ENCODE results near the gene MAP2K1. TPM values are rescaled to one million over a fixed set of nuclear protein-coding genes. Genes with fewer than 3 reads are reported as not detected.

The MAP2K1 gene
- total and polyA plus RNA-seq, 4 donors, result 14.3 to 30.2 (median 24.4) TPM

DNA sequence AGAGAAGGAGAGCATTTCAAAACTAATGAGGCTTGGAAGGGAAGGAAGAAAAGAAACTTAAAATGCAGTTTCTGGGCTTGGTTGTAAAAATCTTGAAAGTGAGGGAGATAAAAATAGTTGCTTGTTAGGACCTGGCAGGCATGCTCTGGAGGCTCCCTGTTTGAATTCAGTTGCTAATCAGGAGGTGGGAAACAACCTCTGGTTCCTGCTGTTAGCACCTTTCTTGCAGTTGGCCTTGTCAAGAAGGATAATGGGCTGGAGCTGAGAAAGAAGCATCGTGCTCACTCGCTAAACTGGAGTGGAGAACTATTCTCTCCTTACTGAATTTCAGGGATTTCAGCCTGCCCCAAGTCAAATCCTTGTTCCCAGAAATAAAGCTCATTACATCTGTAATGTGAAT lies 87.4 kb downstream of the MAP2K1 start (continued):
- TF ChIP-seq REST (IDR thresholded peaks at IDR 0.05) (no peak), YY1 (IDR thresholded peaks at IDR 0.05) (no peak), JUND (IDR thresholded peaks at IDR 0.05) (no peak), RAD21 (IDR thresholded peaks at IDR 0.05) (no peak), HNF4A (conservative IDR thresholded peaks at IDR 0.05) (no peak)
- TF ChIP-seq, protein P1, sequence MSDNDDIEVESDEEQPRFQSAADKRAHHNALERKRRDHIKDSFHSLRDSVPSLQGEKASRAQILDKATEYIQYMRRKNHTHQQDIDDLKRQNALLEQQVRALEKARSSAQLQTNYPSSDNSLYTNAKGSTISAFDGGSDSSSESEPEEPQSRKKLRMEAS (IDR thresholded peaks at IDR 0.05), result no peak

DNA sequence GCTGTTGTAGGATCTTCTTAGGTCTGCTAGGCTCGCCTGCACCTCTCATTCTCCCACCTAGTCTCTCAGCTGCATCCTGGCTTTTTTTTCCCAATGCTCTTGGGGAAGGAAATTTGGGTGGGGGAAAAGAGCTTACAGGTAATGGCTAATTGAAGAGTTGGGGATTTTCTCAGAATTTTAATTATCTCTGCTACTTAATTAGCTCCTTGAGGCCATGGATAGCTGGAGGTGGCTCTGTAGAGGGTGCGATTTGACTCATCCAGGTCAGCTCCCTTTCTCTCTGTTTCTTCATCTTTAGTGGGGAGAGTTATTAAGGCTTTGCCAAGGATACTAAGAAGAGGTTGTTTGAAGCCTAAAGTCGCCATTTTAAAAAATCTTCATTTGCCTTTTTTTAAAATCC lies 88.3 kb downstream of the MAP2K1 start:
- WGBS, result 98% methylated on average over 3 of the region's 3 CpGs
- DNase-seq (ENCODE audit: low spot score), result no peak
- H3K4me1 ChIP-seq (ENCODE audit: control insufficient read depth in 4 of 4, insufficient read depth in 4 of 4, low read length in 3 of 4), result peaks cover 0 to 4% (median 2%) of the 10 kb centered on the region in 4 donors
- H3K4me3 ChIP-seq (ENCODE audit: low read depth in 1 of 3, low read length in 3 of 3), result no peak overlapping the region
- no peaks in the 10 kb centered on the region for H3K36me3 ChIP-seq (ENCODE audit: control insufficient read depth in 4 of 4, insufficient read depth in 3 of 4, low read depth in 1 of 4, low read length in 3 of 4)
- no peaks in the 10 kb centered on the region for H3K27me3 ChIP-seq (ENCODE audit: control insufficient read depth in 4 of 4, insufficient read depth in 4 of 4, low read length in 3 of 4)
- no peak overlapping the region for H3K9ac ChIP-seq (ENCODE audit: low read depth in 1 of 2, low read length in 2 of 2)
- H3K9me3 ChIP-seq (ENCODE audit: control insufficient read depth in 4 of 4, low read length in 3 of 4), result no peaks in the 10 kb centered on the region
- H3K27ac ChIP-seq (ENCODE audit: low read depth in 1 of 2, low read length in 2 of 2), result no peak overlapping the region
- TF ChIP-seq HNF4G (IDR thresholded peaks at IDR 0.05) (no peak), HNF4A (conservative IDR thresholded peaks at IDR 0.05) (no peak), JUND (IDR thresholded peaks at IDR 0.05) (no peak), REST (IDR thresholded peaks at IDR 0.05) (no peak), EGR1 (IDR thresholded peaks at IDR 0.05; ENCODE audit: low read depth in 2 of 2) (no peak), SP1 (IDR thresholded peaks at IDR 0.05) (no peak), TAF1 (conservative IDR thresholded peaks at IDR 0.05) (no peak), NR2F2 (IDR thresholded peaks at IDR 0.05) (no peak), YY1 (IDR thresholded peaks at IDR 0.05) (no peak), GABPA (IDR thresholded peaks at IDR 0.05 in 1 of 2, conservative IDR thresholded peaks at IDR 0.05 in 1 of 2) (no peak), RXRA (IDR thresholded peaks at IDR 0.05) (no peak)
- TF ChIP-seq, protein P2, sequence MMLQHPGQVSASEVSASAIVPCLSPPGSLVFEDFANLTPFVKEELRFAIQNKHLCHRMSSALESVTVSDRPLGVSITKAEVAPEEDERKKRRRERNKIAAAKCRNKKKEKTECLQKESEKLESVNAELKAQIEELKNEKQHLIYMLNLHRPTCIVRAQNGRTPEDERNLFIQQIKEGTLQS (IDR thresholded peaks at IDR 0.05), result no peak
- TF ChIP-seq, protein P3, sequence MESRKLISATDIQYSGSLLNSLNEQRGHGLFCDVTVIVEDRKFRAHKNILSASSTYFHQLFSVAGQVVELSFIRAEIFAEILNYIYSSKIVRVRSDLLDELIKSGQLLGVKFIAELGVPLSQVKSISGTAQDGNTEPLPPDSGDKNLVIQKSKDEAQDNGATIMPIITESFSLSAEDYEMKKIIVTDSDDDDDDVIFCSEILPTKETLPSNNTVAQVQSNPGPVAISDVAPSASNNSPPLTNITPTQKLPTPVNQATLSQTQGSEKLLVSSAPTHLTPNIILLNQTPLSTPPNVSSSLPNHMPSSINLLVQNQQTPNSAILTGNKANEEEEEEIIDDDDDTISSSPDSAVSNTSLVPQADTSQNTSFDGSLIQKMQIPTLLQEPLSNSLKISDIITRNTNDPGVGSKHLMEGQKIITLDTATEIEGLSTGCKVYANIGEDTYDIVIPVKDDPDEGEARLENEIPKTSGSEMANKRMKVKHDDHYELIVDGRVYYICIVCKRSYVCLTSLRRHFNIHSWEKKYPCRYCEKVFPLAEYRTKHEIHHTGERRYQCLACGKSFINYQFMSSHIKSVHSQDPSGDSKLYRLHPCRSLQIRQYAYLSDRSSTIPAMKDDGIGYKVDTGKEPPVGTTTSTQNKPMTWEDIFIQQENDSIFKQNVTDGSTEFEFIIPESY (IDR thresholded peaks at IDR 0.05), result no peak
- TF ChIP-seq, protein P4, sequence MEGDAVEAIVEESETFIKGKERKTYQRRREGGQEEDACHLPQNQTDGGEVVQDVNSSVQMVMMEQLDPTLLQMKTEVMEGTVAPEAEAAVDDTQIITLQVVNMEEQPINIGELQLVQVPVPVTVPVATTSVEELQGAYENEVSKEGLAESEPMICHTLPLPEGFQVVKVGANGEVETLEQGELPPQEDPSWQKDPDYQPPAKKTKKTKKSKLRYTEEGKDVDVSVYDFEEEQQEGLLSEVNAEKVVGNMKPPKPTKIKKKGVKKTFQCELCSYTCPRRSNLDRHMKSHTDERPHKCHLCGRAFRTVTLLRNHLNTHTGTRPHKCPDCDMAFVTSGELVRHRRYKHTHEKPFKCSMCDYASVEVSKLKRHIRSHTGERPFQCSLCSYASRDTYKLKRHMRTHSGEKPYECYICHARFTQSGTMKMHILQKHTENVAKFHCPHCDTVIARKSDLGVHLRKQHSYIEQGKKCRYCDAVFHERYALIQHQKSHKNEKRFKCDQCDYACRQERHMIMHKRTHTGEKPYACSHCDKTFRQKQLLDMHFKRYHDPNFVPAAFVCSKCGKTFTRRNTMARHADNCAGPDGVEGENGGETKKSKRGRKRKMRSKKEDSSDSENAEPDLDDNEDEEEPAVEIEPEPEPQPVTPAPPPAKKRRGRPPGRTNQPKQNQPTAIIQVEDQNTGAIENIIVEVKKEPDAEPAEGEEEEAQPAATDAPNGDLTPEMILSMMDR (IDR thresholded peaks at IDR 0.05; ENCODE audit: low read depth, low read length, missing input control), result no peak
- TF ChIP-seq, protein P1 (IDR thresholded peaks at IDR 0.05), result no peak

Measured in liver (tissue), 9 donors.